ENCODE data around the gene HEATR1. TPM values are rescaled to one million over a fixed set of nuclear protein-coding genes. Genes with fewer than 3 reads are reported as not detected.

The HEATR1 gene
- polyA plus RNA-seq, 1 of the 3 experiments (the other 2 are of a cell fraction): 10.6 TPM

DNA sequence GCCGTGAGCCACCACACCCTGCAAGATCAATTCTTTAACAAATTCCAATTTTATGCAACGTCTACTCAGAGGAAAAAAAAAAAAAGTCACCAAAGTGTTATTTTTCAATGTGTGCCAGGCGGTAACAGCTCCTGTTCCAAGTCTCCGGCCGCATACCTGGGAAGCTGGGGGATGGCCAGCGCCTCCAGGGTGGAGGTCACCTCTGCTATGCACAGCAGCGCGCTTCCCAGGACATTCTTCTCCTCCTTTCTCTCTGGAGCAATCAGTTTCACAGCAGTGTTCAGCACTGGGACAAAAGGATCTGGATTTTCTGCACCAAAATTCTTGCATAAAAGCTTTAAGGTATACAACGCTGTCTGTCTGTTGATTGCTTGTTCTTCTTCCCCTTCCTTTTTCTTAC lies 46.2 kb downstream of the HEATR1 start:
- no peak for DNase-seq
- Histone ChIP-seq H3F3A (replicated peaks; ENCODE audit: insufficient read depth) (no peaks in the 10 kb centered on the region), H3K9ac (no peak overlapping the region), H3K9me2 (no peaks in the 10 kb centered on the region), H3K9me3 (no peaks in the 10 kb centered on the region), H3K27me3 (ENCODE audit: insufficient read depth) (no peaks in the 10 kb centered on the region), H4K20me1 (ENCODE audit: insufficient read depth) (no peaks in the 10 kb centered on the region), H3K36me3 (replicated peaks in 1 of 2; ENCODE audit: control insufficient read depth in 1 of 2, insufficient read depth in 2 of 2, low read length in 1 of 2) (peaks cover 74 to 98% of the 10 kb centered on the region in 2 experiments), H3K4me1 (ENCODE audit: control insufficient read depth in 1 of 2, insufficient read depth in 2 of 2, low read depth in 1 of 2, low read length in 1 of 2) (peaks cover 0 to 13% of the 10 kb centered on the region in 2 experiments; a peak in 2 of 4 replicates), H3K4me2 (no peak overlapping the region), H3K27ac (ENCODE audit: low read depth in 2 of 2, low read length in 1 of 2) (no peak overlapping the region), H2AFZ (ENCODE audit: low read depth) (no peak overlapping the region), H3K79me2 (ENCODE audit: insufficient read depth) (no peaks in the 10 kb centered on the region), H3K4me3 (ENCODE audit: low read depth in 2 of 2, low read length in 1 of 2) (no peak overlapping the region)
- ChIA-PET CTCF (interaction anchor here (0.7 to 1.8 kb wide), 2 partner anchors 14 to 201 kb away, joined by 3 read pairs; no protein-coding TSS in a partner anchor), POLR2A (no interaction called here)
- TF ChIP-seq CTCF (IDR thresholded peaks at IDR 0.05) (no peak), EP300 (IDR thresholded peaks at IDR 0.05; ENCODE audit: borderline replicate concordance in 1 of 2, low read depth in 1 of 2, low read length in 1 of 2) (no peak), TEAD4 (IDR thresholded peaks at IDR 0.05; ENCODE audit: borderline replicate concordance, insufficient read depth) (no peak), FOSL2 (IDR thresholded peaks at IDR 0.05; ENCODE audit: borderline replicate concordance, low read depth) (no peak), TAF1 (IDR thresholded peaks at IDR 0.05; ENCODE audit: borderline replicate concordance, low read depth, low read length) (no peak), ELF1 (IDR thresholded peaks at IDR 0.05) (no peak)
- TF ChIP-seq, protein P1, sequence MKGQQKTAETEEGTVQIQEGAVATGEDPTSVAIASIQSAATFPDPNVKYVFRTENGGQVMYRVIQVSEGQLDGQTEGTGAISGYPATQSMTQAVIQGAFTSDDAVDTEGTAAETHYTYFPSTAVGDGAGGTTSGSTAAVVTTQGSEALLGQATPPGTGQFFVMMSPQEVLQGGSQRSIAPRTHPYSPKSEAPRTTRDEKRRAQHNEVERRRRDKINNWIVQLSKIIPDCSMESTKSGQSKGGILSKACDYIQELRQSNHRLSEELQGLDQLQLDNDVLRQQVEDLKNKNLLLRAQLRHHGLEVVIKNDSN (IDR thresholded peaks at IDR 0.05; ENCODE audit: borderline replicate concordance, low read depth): no peak
- WGBS (ENCODE audit: low lambda C conversion rate): 96% methylated on average over 9 of the region's 9 CpGs

- Histone ChIP-seq H3F3A (replicated peaks; ENCODE audit: insufficient read depth) (no peaks in the 10 kb centered on the region), H3K4me1 (ENCODE audit: control insufficient read depth in 1 of 2, insufficient read depth in 2 of 2, low read depth in 1 of 2, low read length in 1 of 2) (peaks cover 0 to 3% of the 10 kb centered on the region in 2 experiments; a peak in 2 of 4 replicates), H3K9me3 (no peaks in the 10 kb centered on the region), H3K27ac (ENCODE audit: low read depth in 2 of 2, low read length in 1 of 2) (no peak overlapping the region), H3K79me2 (ENCODE audit: insufficient read depth) (no peaks in the 10 kb centered on the region), H3K36me3 (replicated peaks in 1 of 2; ENCODE audit: control insufficient read depth in 1 of 2, insufficient read depth in 2 of 2, low read length in 1 of 2) (peaks cover 79 to 99% of the 10 kb centered on the region in 2 experiments), H3K4me2 (no peak overlapping the region), H3K4me3 (ENCODE audit: low read depth in 2 of 2, low read length in 1 of 2) (no peak overlapping the region), H3K9ac (no peak overlapping the region), H3K27me3 (ENCODE audit: insufficient read depth) (no peaks in the 10 kb centered on the region), H3K9me2 (no peaks in the 10 kb centered on the region), H4K20me1 (ENCODE audit: insufficient read depth) (no peaks in the 10 kb centered on the region), H2AFZ (ENCODE audit: low read depth) (no peak overlapping the region)
- 96% methylated on average over 7 of the region's 7 CpGs for WGBS (ENCODE audit: low lambda C conversion rate)
- DNase-seq: no peak
- ChIA-PET POLR2A (no interaction called here), CTCF (no interaction called here)
- no peak for TF ChIP-seq RAD21 (IDR thresholded peaks at IDR 0.05; ENCODE audit: low read length)
- no peak for TF ChIP-seq SIN3A (IDR thresholded peaks at IDR 0.05; ENCODE audit: borderline replicate concordance, low read depth, low read length)
- no peak for TF ChIP-seq SMC3 (IDR thresholded peaks at IDR 0.05; ENCODE audit: low read depth, low read length)
- TF ChIP-seq EP300 (IDR thresholded peaks at IDR 0.05; ENCODE audit: borderline replicate concordance in 1 of 2, low read depth in 1 of 2, low read length in 1 of 2): no peak
- no peak for TF ChIP-seq FOXM1 (IDR thresholded peaks at IDR 0.05; ENCODE audit: low read depth)
Measured at GRCh38 chr1:236556606-236557005, 47.7 kb downstream of the HEATR1 start.
